ENCODE data around the gene CBX7. TPM values are rescaled to one million over a fixed set of nuclear protein-coding genes. Genes with fewer than 3 reads are reported as not detected.
"Not testable (repeated sequence)": the region's sequence is repeated elsewhere in the genome, so short reads cannot be mapped to it uniquely, and the experiment has no call there.

Gene CBX7
- total RNA-seq, 1 experiment from 2014 or later, result 1.7 TPM

GRCh38 chr22:39171623-39172264, 19.3 kb upstream of the CBX7 start:
- peaks cover 6% of the 10 kb centered on the region for H3K4me1 ChIP-seq (ENCODE audit: low read length)
- no peak overlapping the region for H3K27ac ChIP-seq (ENCODE audit: low read length)
- no peaks in the 10 kb centered on the region for H4K20me1 ChIP-seq (ENCODE audit: insufficient read depth, low read depth, low read length)
- H3K4me3 ChIP-seq (ENCODE audit: low read length), result no peak overlapping the region
- no peak overlapping the region for H3K4me2 ChIP-seq (ENCODE audit: low read depth, low read length, poor library complexity, severe bottlenecking)
- no peaks in the 10 kb centered on the region for H3K79me2 ChIP-seq (ENCODE audit: low read length)
- no peaks in the 10 kb centered on the region for H3K27me3 ChIP-seq (ENCODE audit: low read length)
- no peaks in the 10 kb centered on the region for H3K36me3 ChIP-seq (ENCODE audit: insufficient read depth, low read length)
- DNase-seq, result no peak
- H2AFZ ChIP-seq (ENCODE audit: low read length), result no peak overlapping the region
- H3K9me2 ChIP-seq (replicated peaks; ENCODE audit: insufficient read depth, low read length), result no peaks in the 10 kb centered on the region
- no peak overlapping the region for H3K9ac ChIP-seq (ENCODE audit: low read length)
- no peaks in the 10 kb centered on the region for H3K9me3 ChIP-seq (ENCODE audit: low read length)

- Histone ChIP-seq H3K36me3 (ENCODE audit: insufficient read depth, low read length) (no peaks in the 10 kb centered on the region), H3K4me3 (ENCODE audit: low read length) (peak overlapping the region; percentile 47; the same call in 1 of the 2 replicates), H3K9me2 (replicated peaks; ENCODE audit: insufficient read depth, low read length) (no peaks in the 10 kb centered on the region), H4K20me1 (ENCODE audit: insufficient read depth, low read depth, low read length) (no peaks in the 10 kb centered on the region), H3K27ac (ENCODE audit: low read length) (no peak overlapping the region), H3K4me1 (ENCODE audit: low read length) (peaks cover 6% of the 10 kb centered on the region), H3K27me3 (ENCODE audit: low read length) (no peaks in the 10 kb centered on the region), H3K79me2 (ENCODE audit: low read length) (no peaks in the 10 kb centered on the region), H3K9ac (ENCODE audit: low read length) (0 out of 2 replicates have a peak overlapping the region, but pooled peaks have one; percentile 28), H3K9me3 (ENCODE audit: low read length) (no peaks in the 10 kb centered on the region), H2AFZ (ENCODE audit: low read length) (no peak overlapping the region), H3K4me2 (ENCODE audit: low read depth, low read length, poor library complexity, severe bottlenecking) (peak overlapping the region; percentile 61)
- peak; percentile 86 for DNase-seq
These were observed 18.5 kb upstream of the CBX7 start for GRCh38 chr22:39170825-39171622.

- Histone ChIP-seq H3K27ac (ENCODE audit: low read length) (no peak overlapping the region), H4K20me1 (ENCODE audit: insufficient read depth, low read depth, low read length) (no peaks in the 10 kb centered on the region), H3K36me3 (ENCODE audit: insufficient read depth, low read length) (no peaks in the 10 kb centered on the region), H3K27me3 (ENCODE audit: low read length) (no peaks in the 10 kb centered on the region), H3K4me1 (ENCODE audit: low read length) (peaks cover 6% of the 10 kb centered on the region), H3K79me2 (ENCODE audit: low read length) (no peaks in the 10 kb centered on the region), H3K4me2 (ENCODE audit: low read depth, low read length, poor library complexity, severe bottlenecking) (no peak overlapping the region), H3K9me3 (ENCODE audit: low read length) (no peaks in the 10 kb centered on the region), H3K4me3 (ENCODE audit: low read length) (no peak overlapping the region), H3K9ac (ENCODE audit: low read length) (no peak overlapping the region), H2AFZ (ENCODE audit: low read length) (no peak overlapping the region), H3K9me2 (replicated peaks; ENCODE audit: insufficient read depth, low read length) (no peaks in the 10 kb centered on the region)
- no peak for DNase-seq
These were observed 17.5 kb upstream of the CBX7 start for GRCh38 chr22:39169797-39170466.

DNA sequence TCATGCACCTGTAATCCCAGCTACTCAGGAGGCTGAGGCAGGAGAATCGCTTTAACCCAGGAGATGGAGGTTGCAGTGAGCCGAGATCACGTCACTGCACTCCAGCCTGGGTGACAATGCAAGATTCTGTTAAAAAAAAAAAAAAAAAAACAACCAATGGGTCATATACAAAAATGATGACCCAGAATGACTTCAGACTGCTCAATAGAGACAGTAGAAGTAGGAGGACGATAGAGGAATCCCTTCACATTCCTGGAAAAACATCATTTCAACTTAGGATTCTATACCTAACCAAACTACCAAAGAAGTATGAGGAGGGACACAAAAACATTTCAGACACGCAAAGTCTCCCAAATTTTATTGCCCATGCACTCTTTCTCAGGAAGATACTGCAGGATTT, 14.1 kb upstream of the CBX7 start:
- no peaks in the 10 kb centered on the region for H3K9me3 ChIP-seq (ENCODE audit: low read length)
- H3K36me3 ChIP-seq (ENCODE audit: insufficient read depth, low read length), result no peaks in the 10 kb centered on the region
- H2AFZ ChIP-seq (ENCODE audit: low read length), result no peak overlapping the region
- no peak overlapping the region for H3K27ac ChIP-seq (ENCODE audit: low read length)
- H3K4me1 ChIP-seq (ENCODE audit: low read length), result peaks cover 6% of the 10 kb centered on the region
- no peak overlapping the region for H3K4me2 ChIP-seq (ENCODE audit: low read depth, low read length, poor library complexity, severe bottlenecking)
- no peaks in the 10 kb centered on the region for H3K79me2 ChIP-seq (ENCODE audit: low read length)
- no peak overlapping the region for H3K4me3 ChIP-seq (ENCODE audit: low read length)
- H3K27me3 ChIP-seq (ENCODE audit: low read length), result no peaks in the 10 kb centered on the region
- no peaks in the 10 kb centered on the region for H4K20me1 ChIP-seq (ENCODE audit: insufficient read depth, low read depth, low read length)
- no peak overlapping the region for H3K9ac ChIP-seq (ENCODE audit: low read length)
- DNase-seq, result no peak
- no peaks in the 10 kb centered on the region for H3K9me2 ChIP-seq (replicated peaks; ENCODE audit: insufficient read depth, low read length)

DNA sequence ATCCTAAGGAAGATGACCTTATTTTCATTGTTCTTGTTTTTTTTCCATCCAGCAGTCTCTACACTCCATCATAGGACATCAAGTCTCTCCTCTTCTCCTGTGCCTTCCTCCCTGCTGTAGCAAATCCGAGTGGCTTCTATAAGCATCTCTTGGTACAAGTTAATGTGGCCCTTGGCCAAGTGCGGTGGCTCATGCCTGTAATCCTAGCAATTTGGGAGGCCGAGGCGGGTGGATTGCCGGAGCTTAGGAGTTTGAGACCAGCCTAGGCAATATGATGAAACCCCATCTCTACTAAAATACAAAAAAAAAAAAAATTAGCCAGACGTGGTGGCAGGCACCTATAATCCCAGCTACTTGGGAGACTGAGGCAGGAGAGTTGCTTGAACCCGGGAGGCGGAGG, 3.6 kb upstream of the CBX7 start:
- not testable (repeated sequence) for H2AFZ ChIP-seq (ENCODE audit: low read length); H3K9ac ChIP-seq (ENCODE audit: low read length); H3K9me3 ChIP-seq (ENCODE audit: low read length); H3K27me3 ChIP-seq (ENCODE audit: low read length); H3K9me2 ChIP-seq (replicated peaks; ENCODE audit: insufficient read depth, low read length); H3K4me3 ChIP-seq (ENCODE audit: low read length); DNase-seq; H4K20me1 ChIP-seq (ENCODE audit: insufficient read depth, low read depth, low read length); H3K27ac ChIP-seq (ENCODE audit: low read length); H3K4me2 ChIP-seq (ENCODE audit: low read depth, low read length, poor library complexity, severe bottlenecking); H3K79me2 ChIP-seq (ENCODE audit: low read length); H3K4me1 ChIP-seq (ENCODE audit: low read length); H3K36me3 ChIP-seq (ENCODE audit: insufficient read depth, low read length)

GRCh38 chr22:39155421-39155820, 2.9 kb upstream of the CBX7 start:
- Histone ChIP-seq H4K20me1 (ENCODE audit: insufficient read depth, low read depth, low read length) (peaks cover 6% of the 10 kb centered on the region; the same call in 1 of the 2 replicates), H3K4me2 (ENCODE audit: low read depth, low read length, poor library complexity, severe bottlenecking) (no peak overlapping the region), H3K79me2 (ENCODE audit: low read length) (no peaks in the 10 kb centered on the region), H3K36me3 (ENCODE audit: insufficient read depth, low read length) (no peaks in the 10 kb centered on the region), H3K4me3 (ENCODE audit: low read length) (no peak overlapping the region), H3K4me1 (ENCODE audit: low read length) (peaks cover 8% of the 10 kb centered on the region), H3K9me3 (ENCODE audit: low read length) (no peaks in the 10 kb centered on the region), H3K27me3 (ENCODE audit: low read length) (no peaks in the 10 kb centered on the region), H3K27ac (ENCODE audit: low read length) (no peak overlapping the region), H3K9me2 (replicated peaks; ENCODE audit: insufficient read depth, low read length) (no peaks in the 10 kb centered on the region), H2AFZ (ENCODE audit: low read length) (no peak overlapping the region), H3K9ac (ENCODE audit: low read length) (no peak overlapping the region)
- no peak for DNase-seq

GRCh38 chr22:39153220-39153717, 789 bp upstream of the CBX7 start:
- peaks cover 6% of the 10 kb centered on the region; the same call in 1 of the 2 replicates for H4K20me1 ChIP-seq (ENCODE audit: insufficient read depth, low read depth, low read length)
- no peak for DNase-seq
- no peak overlapping the region for H2AFZ ChIP-seq (ENCODE audit: low read length)
- H3K9me3 ChIP-seq (ENCODE audit: low read length), result no peaks in the 10 kb centered on the region
- H3K27ac ChIP-seq (ENCODE audit: low read length), result no peak overlapping the region
- peak overlapping the region; percentile 58; the same call in 1 of the 2 replicates for H3K4me3 ChIP-seq (ENCODE audit: low read length)
- peak overlapping the region; percentile 75 for H3K4me2 ChIP-seq (ENCODE audit: low read depth, low read length, poor library complexity, severe bottlenecking)
- no peaks in the 10 kb centered on the region for H3K27me3 ChIP-seq (ENCODE audit: low read length)
- H3K36me3 ChIP-seq (ENCODE audit: insufficient read depth, low read length), result no peaks in the 10 kb centered on the region
- H3K9ac ChIP-seq (ENCODE audit: low read length), result peak overlapping the region; percentile 54
- H3K79me2 ChIP-seq (ENCODE audit: low read length), result no peaks in the 10 kb centered on the region
- H3K9me2 ChIP-seq (replicated peaks; ENCODE audit: insufficient read depth, low read length), result no peaks in the 10 kb centered on the region
- H3K4me1 ChIP-seq (ENCODE audit: low read length), result peaks cover 8% of the 10 kb centered on the region

- peak overlapping the region; percentile 67 for H3K9ac ChIP-seq (ENCODE audit: low read length)
- H3K4me2 ChIP-seq (ENCODE audit: low read depth, low read length, poor library complexity, severe bottlenecking), result peak overlapping the region; percentile 49
- H2AFZ ChIP-seq (ENCODE audit: low read length), result no peak overlapping the region; the same call in 1 of the 2 replicates
- DNase-seq, result no peak
- no peaks in the 10 kb centered on the region for H3K9me2 ChIP-seq (replicated peaks; ENCODE audit: insufficient read depth, low read length)
- no peaks in the 10 kb centered on the region for H3K79me2 ChIP-seq (ENCODE audit: low read length)
- H3K36me3 ChIP-seq (ENCODE audit: insufficient read depth, low read length), result no peaks in the 10 kb centered on the region
- no peaks in the 10 kb centered on the region for H3K9me3 ChIP-seq (ENCODE audit: low read length)
- H3K4me3 ChIP-seq (ENCODE audit: low read length), result peak overlapping the region; percentile 63; the same call in 1 of the 2 replicates
- H3K27me3 ChIP-seq (ENCODE audit: low read length), result no peaks in the 10 kb centered on the region
- peaks cover 6% of the 10 kb centered on the region; the same call in 1 of the 2 replicates for H4K20me1 ChIP-seq (ENCODE audit: insufficient read depth, low read depth, low read length)
- no peak overlapping the region for H3K27ac ChIP-seq (ENCODE audit: low read length)
- peaks cover 8% of the 10 kb centered on the region for H3K4me1 ChIP-seq (ENCODE audit: low read length)
These were observed 413 bp downstream of the CBX7 start for GRCh38 chr22:39152024-39152510.
